ENCODE data around the gene LDHA.
A peak's percentile ranks its signal among the peaks of the same experiment; 100 is the strongest.
"Not testable (repeated sequence)": the region's sequence is repeated elsewhere in the genome, so short reads cannot be mapped to it uniquely, and the experiment has no call there.

The LDHA gene

GRCh38 chr11:18394928-18395734 lies 768 bp downstream of the LDHA start:
- peak; percentile 76 for DNase-seq

- peak; percentile 99 for DNase-seq
Measured at GRCh38 chr11:18395735-18396504, 1.6 kb downstream of the LDHA start.

GRCh38 chr11:18397921-18398320 lies 3.6 kb downstream of the LDHA start:
- no peak for DNase-seq

- DNase-seq, result not testable (repeated sequence)
Measured at GRCh38 chr11:18401077-18401476, 6.7 kb downstream of the LDHA start.

GRCh38 chr11:18404062-18404461 lies 9.7 kb downstream of the LDHA start:
- no peak for DNase-seq

- peak; percentile 90 for DNase-seq
Measured at GRCh38 chr11:18407400-18407799, 13.0 kb downstream of the LDHA start.

- DNase-seq, result no peak
Measured at GRCh38 chr11:18408558-18409291, 14.4 kb downstream of the LDHA start.

- DNase-seq, result no peak
Measured at GRCh38 chr11:18416459-18416858, 22.1 kb downstream of the LDHA start.

- no peak for DNase-seq
Measured at GRCh38 chr11:18419040-18419439, 24.7 kb downstream of the LDHA start.

- DNase-seq, result no peak
Measured at GRCh38 chr11:18420067-18420466, 25.7 kb downstream of the LDHA start.

GRCh38 chr11:18427240-18427639 lies 32.9 kb downstream of the LDHA start:
- DNase-seq, result no peak

GRCh38 chr11:18429332-18429731 lies 35.0 kb downstream of the LDHA start:
- DNase-seq, result no peak

- no peak for DNase-seq
Measured at GRCh38 chr11:18438691-18439090, 44.3 kb downstream of the LDHA start.

- no peak for DNase-seq
Measured at GRCh38 chr11:18449251-18449650, 54.9 kb downstream of the LDHA start.

- no peak for DNase-seq
Measured at GRCh38 chr11:18452927-18453326, 58.6 kb downstream of the LDHA start.

- DNase-seq, result no peak
Measured at GRCh38 chr11:18455686-18456372, 61.5 kb downstream of the LDHA start, which contains the start of gene LDHAL6A. LDHAL6A (plus strand) TSS chr11:18455856; CDS start chr11:18456681, 825 bp downstream.

- DNase-seq, result peak; percentile 81
Measured at GRCh38 chr11:18457450-18457849, 63.1 kb downstream of the LDHA start.

Data from DMS53 (cell line).